Posterior vena cava (tissue), 2 donors: ENCODE measurements around the gene C10orf90. TPM values are rescaled to one million over a fixed set of nuclear protein-coding genes. Genes with fewer than 3 reads are reported as not detected.

Experiments used
- DNase-seq: peaks from one replicate; pipeline ENCODE4 v3.0.0-alpha.2; 2020; ENCODE audit warnings: low spot score
- intact Hi-C, 2 donors: fragments of 100-400 bp; cut with DNase I; formaldehyde crosslinking; loops; one replicate each; pipeline versions ENCODE4 v1.14.1 to v1.14.2; 2022 to 2023
- total RNA-seq, 2 donors: library from RNA; stranded (reverse); fragmentation: NEBNext Ultra II Directional; extraction: Animal tissue kit (Norgen Biotek cat#: 25700); gene quantifications; one replicate each; pipeline ENCODE4 v1.2.1, GENCODE V29; 2021
- donor health status: DM: yes; HTN: yes; CAD: no.
- donor health status: DM: yes; HTN: yes; CAD: no.

The C10orf90 gene
- total RNA-seq, 2 donors from 2014 or later = not detected

GRCh38 chr10:126595160-126595559, 75.3 kb downstream of the C10orf90 start:
- intact Hi-C loops = no loop called here
- no peak for DNase-seq

- DNase-seq = no peak
- intact Hi-C loops = no loop called here
Observed at GRCh38 chr10:126593968-126594701, 76.4 kb downstream of the C10orf90 start.

GRCh38 chr10:126592901-126593300, 77.6 kb downstream of the C10orf90 start:
- intact Hi-C loops = no loop called here
- DNase-seq = no peak

GRCh38 chr10:126588024-126588423, 82.5 kb downstream of the C10orf90 start:
- intact Hi-C loops = no loop called here

GRCh38 chr10:126586878-126587277, 83.6 kb downstream of the C10orf90 start:
- intact Hi-C loops = no loop called here
- DNase-seq = no peak

More at GRCh38 chr10:126588024-126588423, 82.5 kb downstream of the C10orf90 start:
- no peak for DNase-seq

GRCh38 chr10:126586128-126586527, 84.4 kb downstream of the C10orf90 start:
- intact Hi-C loops = no loop called here
- DNase-seq = no peak

GRCh38 chr10:126585249-126586017, 85.1 kb downstream of the C10orf90 start:
- no peak for DNase-seq
- intact Hi-C loops = no loop called here

GRCh38 chr10:126584836-126585235, 85.7 kb downstream of the C10orf90 start:
- intact Hi-C loops = no loop called here
- DNase-seq = no peak

GRCh38 chr10:126583552-126584200, 86.8 kb downstream of the C10orf90 start:
- DNase-seq = no peak
- intact Hi-C loops = no loop called here

- DNase-seq = no peak
- intact Hi-C loops = no loop called here
Observed at GRCh38 chr10:126581648-126582046, 88.8 kb downstream of the C10orf90 start.

- no peak for DNase-seq
Observed at GRCh38 chr10:126580873-126581647, 89.4 kb downstream of the C10orf90 start.

GRCh38 chr10:126576336-126576735, 94.2 kb downstream of the C10orf90 start:
- no peak for DNase-seq
- intact Hi-C loops = no loop called here

More at GRCh38 chr10:126580873-126581647, 89.4 kb downstream of the C10orf90 start:
- intact Hi-C loops = no loop called here

GRCh38 chr10:126570621-126571602, 99.6 kb downstream of the C10orf90 start:
- intact Hi-C loops = no loop called here
- no peak for DNase-seq

- intact Hi-C loops = no loop called here
- DNase-seq = no peak
Observed at GRCh38 chr10:126570245-126570570, 100.3 kb downstream of the C10orf90 start.

GRCh38 chr10:126569513-126570244, 100.8 kb downstream of the C10orf90 start:
- intact Hi-C loops = loop anchor here in 1 of 2 donors (5.0 kb wide), 1 partner anchor 1333 kb away; no protein-coding TSS in a partner anchor
- DNase-seq = no peak

GRCh38 chr10:126568809-126569385, 101.6 kb downstream of the C10orf90 start:
- DNase-seq = no peak
- intact Hi-C loops = loop anchor here in 1 of 2 donors (5.0 kb wide), 1 partner anchor 1333 kb away; no protein-coding TSS in a partner anchor

GRCh38 chr10:126565871-126566270, 104.6 kb downstream of the C10orf90 start:
- DNase-seq = no peak
- intact Hi-C loops = loop anchor here in 1 of 2 donors (5.0 kb wide), 1 partner anchor 1336 kb away; no protein-coding TSS in a partner anchor
